HepG2 (cell line): ENCODE data around the gene IFNAR1. TPM values are rescaled to one million over a fixed set of nuclear protein-coding genes. Genes with fewer than 3 reads are reported as not detected.

ENCODE experiments used
- ATAC-seq: fragments of 200-7000 bp; cut with Tn5 transposase; 3 replicates; pipeline ENCODE4 v1.9.1; 2020; ENCODE audit warnings: mild to moderate bottlenecking, moderate library complexity
- BruUV-seq: library from RNA; stranded (reverse); fragments of 400-500 nt; replicated peaks from 2 replicates; lab custom pipeline; 2021; lab: Mats Ljungman, UMichigan
- CTCF ChIA-PET: fragments of 300-600 bp; formaldehyde crosslinking; extraction: SDS; loops from one replicate; lab custom pipeline; 2021; ENCODE audit warnings: low total read pairs, inconsistent platforms, low intra/inter-chr PET ratio; lab: Yijun Ruan, JAX
- POLR2A ChIA-PET: fragments of 350-600 bp; sonication (Branson Sonifier 250); formaldehyde crosslinking; loops from one replicate; lab custom pipeline; 2020; ENCODE audit warnings: antibody characterized with exemption, inconsistent platforms; lab: Yijun Ruan, JAX
- DNase-seq: peaks from one replicate; pipeline ENCODE4 v3.0.0-alpha.2; 2015; ENCODE audit warnings: low spot score
- FAIRE-seq: peaks from 3 replicates; lab custom pipeline; 2011; peaks lifted over from hg19 to GRCh38; lab: Jason Lieb, UNC
- H2AFZ ChIP-seq: one replicate; pipeline ENCODE4 v1.6.1; 2011; ENCODE audit warnings: low read length, inconsistent platforms
- H3K27ac ChIP-seq: fragments of 300-600 bp; 3 replicates; pipeline ENCODE4 v1.8.0; 2011; ENCODE audit warnings: mixed run types, mild to moderate bottlenecking, mixed read lengths, low read length, inconsistent platforms; ENCODE audit not compliant: insufficient read depth; ENCODE audit errors: extremely low read length
- H3K27me3 ChIP-seq, 2 experiments: fragments of 200-600 bp in 1 of 2; 2 replicates in 1 of 2; 3 replicates in 1 of 2; pipeline versions ENCODE4 v1.6.0 to v1.8.0; 2011; ENCODE audit warnings: low read length in 2 of 2, mild to moderate bottlenecking in 2 of 2, moderate library complexity in 2 of 2, inconsistent platforms in 1 of 2; ENCODE audit not compliant: insufficient read depth in 2 of 2, control insufficient read depth in 1 of 2
- H3K36me3 ChIP-seq, 2 experiments: fragments of 200-600 bp in 1 of 2; replicated peaks in 1 of 2; 2 replicates in 1 of 2; 3 replicates in 1 of 2; pipeline versions ENCODE4 v1.5.1 to v1.8.0; 2011; ENCODE audit warnings: low read length in 2 of 2, inconsistent platforms in 1 of 2; ENCODE audit not compliant: insufficient read depth in 2 of 2, control insufficient read depth in 1 of 2
- H3K4me1 ChIP-seq: 2 replicates; pipeline ENCODE4 v1.5.1; 2012; ENCODE audit warnings: low read length, inconsistent platforms; ENCODE audit not compliant: insufficient read depth
- H3K4me2 ChIP-seq: 2 replicates; pipeline ENCODE4 v1.6.0; 2011; ENCODE audit warnings: low read depth, low read length, inconsistent platforms
- H3K4me3 ChIP-seq, 3 experiments: fragments of 200-600 bp in 1 of 3; sonication (generic), shearing (Covaris generic) in 1 of 3; replicated peaks in 1 of 3; 2 replicates each; pipeline ENCODE4 v1.5.1; 2011 to 2016; ENCODE audit warnings: low read length in 3 of 3, inconsistent platforms in 2 of 3, low read depth in 2 of 3, mild to moderate bottlenecking in 2 of 3, control low read depth in 1 of 3, mixed read lengths in 1 of 3; ENCODE audit not compliant: insufficient read depth in 1 of 3
- H3K79me2 ChIP-seq: one replicate; pipeline ENCODE4 v1.6.1; 2011; ENCODE audit warnings: low read length, inconsistent platforms; ENCODE audit not compliant: insufficient read depth
- H3K9ac ChIP-seq: 2 replicates; pipeline ENCODE4 v1.6.0; 2011; ENCODE audit warnings: mild to moderate bottlenecking, low read depth, low read length, inconsistent platforms; ENCODE audit not compliant: insufficient read depth
- H3K9me3 ChIP-seq: 2 replicates; pipeline ENCODE4 v1.5.1; 2012; ENCODE audit warnings: mild to moderate bottlenecking, low read length
- H4K20me1 ChIP-seq: 2 replicates; pipeline ENCODE4 v1.6.0; 2011; ENCODE audit warnings: inconsistent platforms, mild to moderate bottlenecking, low read length, moderate library complexity; ENCODE audit not compliant: insufficient read depth
- KLF12 ChIP-seq: sonication (generic); formaldehyde crosslinking; IDR thresholded peaks from 2 replicates; pipeline ENCODE4 v1.4.0; 2020; ENCODE audit warnings: missing genetic modification reagents, borderline replicate concordance
- NCOR1 ChIP-seq: fragments of 200-600 bp; sonication (generic); IDR thresholded peaks from 2 replicates; pipeline ENCODE4 v1.7.0; 2017; ENCODE audit warnings: antibody characterized with exemption, low read length, borderline replicate concordance
- NR1H2 ChIP-seq: sonication (generic); formaldehyde crosslinking; IDR thresholded peaks from 2 replicates; pipeline ENCODE4 v1.8.1; 2022; ENCODE audit warnings: low read depth, missing genetic modification reagents, borderline replicate concordance
- SRY ChIP-seq: sonication (generic); formaldehyde crosslinking; IDR thresholded peaks from 2 replicates; pipeline ENCODE4 v1.8.0; 2022; ENCODE audit warnings: mild to moderate bottlenecking, missing genetic modification reagents
- ZFP37 ChIP-seq: sonication (generic); formaldehyde crosslinking; IDR thresholded peaks from 2 replicates; pipeline ENCODE4 v1.4.0; 2020; ENCODE audit warnings: missing genetic modification reagents, borderline replicate concordance
- ZNF703 ChIP-seq: sonication (generic); formaldehyde crosslinking; IDR thresholded peaks from 2 replicates; pipeline ENCODE4 v1.5.1; 2020; ENCODE audit warnings: missing genetic modification reagents, mild to moderate bottlenecking, moderate library complexity, borderline replicate concordance
- WGBS: methylation state at CpG from one replicate; pipeline ENCODE4 v1.1.6; 2017; ENCODE audit warnings: low lambda C conversion rate; 5-methylcytosine and 5-hydroxymethylcytosine counted together
- in situ Hi-C: cut with HindIII; loops from 2 replicates; pipeline ENCODE4 v1.10.0; 2017; ENCODE audit warnings: low pct_unique_long_range_greater_than_20kb; ENCODE audit not compliant: extremely low pct_ligation_motif_present
- intact Hi-C: fragments of 100-400 bp; cut with micrococcal nuclease; formaldehyde crosslinking; loops from one replicate; pipeline ENCODE4 v1.10.0; 2022; ENCODE audit not compliant: unreplicated experiment
- polyA plus RNA-seq, 8 experiments: library from polyadenylated mRNA; depleted of rRNA in 3 of 8; stranded (reverse) in 7 of 8; unstranded in 1 of 8; fragments of >200 nt; fragmentation: Illumina TruSeq in 4 of 8; extraction: Trizol in 4 of 8; gene quantifications; 2 replicates each; pipeline versions ENCODE4 v1.2.1 to v1.2.3, GENCODE V29; 2011 to 2016; ENCODE audit warnings: low read depth in 4 of 8, missing spikeins in 1 of 8, mixed read lengths in 1 of 8; ENCODE audit not compliant: insufficient read depth in 1 of 8
- total RNA-seq, 5 experiments: library from RNA; depleted of rRNA; stranded (reverse); fragments of >200 nt; fragmentation: Illumina TruSeq; extraction: Trizol; gene quantifications; 2 replicates each; pipeline ENCODE4 v1.2.3, GENCODE V29; 2016; ENCODE audit warnings: low read depth in 1 of 5
- TF ChIP-seq, protein P1 (sequence below): sonication (generic); formaldehyde crosslinking; IDR thresholded peaks from 2 replicates; pipeline ENCODE4 v1.4.0; 2020; ENCODE audit warnings: mild to moderate bottlenecking, missing genetic modification reagents
- TF ChIP-seq, protein P2 (sequence below), 2 experiments: fragments of 450-650 bp in 1 of 2; sonication (generic) in 1 of 2; formaldehyde crosslinking in 1 of 2; IDR thresholded peaks; 2 replicates each; pipeline versions ENCODE4 v1.6.1 to v1.8.0; 2016 to 2022; ENCODE audit warnings: antibody characterized with exemption in 1 of 2, mild to moderate bottlenecking in 1 of 2, missing genetic modification reagents in 1 of 2
- TF ChIP-seq, protein P3 (sequence below): sonication (generic); formaldehyde crosslinking; IDR thresholded peaks from 2 replicates; pipeline ENCODE4 v1.4.0; 2020; ENCODE audit warnings: missing genetic modification reagents, borderline replicate concordance

IFNAR1 gene
- total and polyA plus RNA-seq, 2 of the 13 experiments (the other 11 are each of a cell fraction or from before 2014, with no cell fraction given): 6.7 to 9.3 TPM

DNA sequence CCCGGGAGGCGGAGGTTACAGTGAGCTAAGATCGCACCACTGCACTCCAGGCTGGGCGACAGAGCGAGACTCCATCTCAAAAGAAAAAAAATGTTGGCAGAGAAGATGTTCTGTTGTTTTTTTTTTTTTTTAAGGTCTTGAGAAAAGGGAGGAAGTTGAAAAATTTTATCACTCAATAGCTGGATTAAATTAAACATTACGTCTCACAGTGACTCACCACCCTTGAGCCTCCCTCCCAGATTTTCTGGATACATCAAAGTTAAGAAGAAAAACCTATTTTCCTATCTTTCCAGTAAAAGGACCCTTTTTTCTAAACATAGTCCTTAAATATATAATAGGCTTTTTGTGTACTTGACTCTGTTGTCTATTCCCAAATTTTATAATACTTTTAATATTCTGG is 35.5 kb downstream of the IFNAR1 start:
- ChIA-PET CTCF (interaction anchor here (2.0 to 3.0 kb wide), 2 partner anchors 85 to 161 kb away, joined by 7 to 22 read pairs; no protein-coding TSS in a partner anchor), POLR2A (interaction anchor here (1.3 kb wide), 1 partner anchor 132 kb away, joined by 3 read pairs; no protein-coding TSS in a partner anchor)
- Histone ChIP-seq H3K9me3 (no peaks in the 10 kb centered on the region), H4K20me1 (no peaks in the 10 kb centered on the region), H3K79me2 (no peaks in the 10 kb centered on the region), H3K27me3 (no peaks in the 10 kb centered on the region), H3K4me1 (peaks cover 38% of the 10 kb centered on the region), H3K4me2 (no peak overlapping the region), H3K27ac (no peak overlapping the region), H3K36me3 (peaks cover 1 to 7% of the 10 kb centered on the region in 2 experiments; a peak in 1 of 5 replicates), H2AFZ (no peak overlapping the region), H3K4me3 (no peak overlapping the region), H3K9ac (no peak overlapping the region)
- no peak for ATAC-seq
- no peak for DNase-seq
- intact Hi-C loops (loop anchor here (5.0 kb wide), 1 partner anchor 42 kb away; the partner anchor contains the start of gene IFNGR2), in situ Hi-C loops (loop anchor here (5.0 kb wide), 1 partner anchor 163 kb away; no protein-coding TSS in a partner anchor)
- 99% methylated on average over 6 of the region's 6 CpGs for WGBS
- BruUV-seq: no TSS peak
- no peak for FAIRE-seq
- TF ChIP-seq, protein P1, sequence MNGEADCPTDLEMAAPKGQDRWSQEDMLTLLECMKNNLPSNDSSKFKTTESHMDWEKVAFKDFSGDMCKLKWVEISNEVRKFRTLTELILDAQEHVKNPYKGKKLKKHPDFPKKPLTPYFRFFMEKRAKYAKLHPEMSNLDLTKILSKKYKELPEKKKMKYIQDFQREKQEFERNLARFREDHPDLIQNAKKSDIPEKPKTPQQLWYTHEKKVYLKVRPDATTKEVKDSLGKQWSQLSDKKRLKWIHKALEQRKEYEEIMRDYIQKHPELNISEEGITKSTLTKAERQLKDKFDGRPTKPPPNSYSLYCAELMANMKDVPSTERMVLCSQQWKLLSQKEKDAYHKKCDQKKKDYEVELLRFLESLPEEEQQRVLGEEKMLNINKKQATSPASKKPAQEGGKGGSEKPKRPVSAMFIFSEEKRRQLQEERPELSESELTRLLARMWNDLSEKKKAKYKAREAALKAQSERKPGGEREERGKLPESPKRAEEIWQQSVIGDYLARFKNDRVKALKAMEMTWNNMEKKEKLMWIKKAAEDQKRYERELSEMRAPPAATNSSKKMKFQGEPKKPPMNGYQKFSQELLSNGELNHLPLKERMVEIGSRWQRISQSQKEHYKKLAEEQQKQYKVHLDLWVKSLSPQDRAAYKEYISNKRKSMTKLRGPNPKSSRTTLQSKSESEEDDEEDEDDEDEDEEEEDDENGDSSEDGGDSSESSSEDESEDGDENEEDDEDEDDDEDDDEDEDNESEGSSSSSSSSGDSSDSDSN (CRISPR knock-in tag): no peak
- TF ChIP-seq NCOR1 (no peak), ZNF703 (CRISPR knock-in tag) (no peak), ZFP37 (no peak), KLF12 (CRISPR knock-in tag) (no peak), NR1H2 (CRISPR knock-in tag) (no peak), SRY (CRISPR knock-in tag) (no peak)
- TF ChIP-seq, protein P2, sequence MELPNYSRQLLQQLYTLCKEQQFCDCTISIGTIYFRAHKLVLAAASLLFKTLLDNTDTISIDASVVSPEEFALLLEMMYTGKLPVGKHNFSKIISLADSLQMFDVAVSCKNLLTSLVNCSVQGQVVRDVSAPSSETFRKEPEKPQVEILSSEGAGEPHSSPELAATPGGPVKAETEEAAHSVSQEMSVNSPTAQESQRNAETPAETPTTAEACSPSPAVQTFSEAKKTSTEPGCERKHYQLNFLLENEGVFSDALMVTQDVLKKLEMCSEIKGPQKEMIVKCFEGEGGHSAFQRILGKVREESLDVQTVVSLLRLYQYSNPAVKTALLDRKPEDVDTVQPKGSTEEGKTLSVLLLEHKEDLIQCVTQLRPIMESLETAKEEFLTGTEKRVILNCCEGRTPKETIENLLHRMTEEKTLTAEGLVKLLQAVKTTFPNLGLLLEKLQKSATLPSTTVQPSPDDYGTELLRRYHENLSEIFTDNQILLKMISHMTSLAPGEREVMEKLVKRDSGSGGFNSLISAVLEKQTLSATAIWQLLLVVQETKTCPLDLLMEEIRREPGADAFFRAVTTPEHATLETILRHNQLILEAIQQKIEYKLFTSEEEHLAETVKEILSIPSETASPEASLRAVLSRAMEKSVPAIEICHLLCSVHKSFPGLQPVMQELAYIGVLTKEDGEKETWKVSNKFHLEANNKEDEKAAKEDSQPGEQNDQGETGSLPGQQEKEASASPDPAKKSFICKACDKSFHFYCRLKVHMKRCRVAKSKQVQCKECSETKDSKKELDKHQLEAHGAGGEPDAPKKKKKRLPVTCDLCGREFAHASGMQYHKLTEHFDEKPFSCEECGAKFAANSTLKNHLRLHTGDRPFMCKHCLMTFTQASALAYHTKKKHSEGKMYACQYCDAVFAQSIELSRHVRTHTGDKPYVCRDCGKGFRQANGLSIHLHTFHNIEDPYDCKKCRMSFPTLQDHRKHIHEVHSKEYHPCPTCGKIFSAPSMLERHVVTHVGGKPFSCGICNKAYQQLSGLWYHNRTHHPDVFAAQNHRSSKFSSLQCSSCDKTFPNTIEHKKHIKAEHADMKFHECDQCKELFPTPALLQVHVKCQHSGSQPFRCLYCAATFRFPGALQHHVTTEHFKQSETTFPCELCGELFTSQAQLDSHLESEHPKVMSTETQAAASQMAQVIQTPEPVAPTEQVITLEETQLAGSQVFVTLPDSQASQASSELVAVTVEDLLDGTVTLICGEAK (IDR thresholded peaks at IDR 0.05): no peak
- TF ChIP-seq, protein P2 (CRISPR knock-in tag; IDR thresholded peaks at IDR 0.05): no peak
- TF ChIP-seq, protein P3, sequence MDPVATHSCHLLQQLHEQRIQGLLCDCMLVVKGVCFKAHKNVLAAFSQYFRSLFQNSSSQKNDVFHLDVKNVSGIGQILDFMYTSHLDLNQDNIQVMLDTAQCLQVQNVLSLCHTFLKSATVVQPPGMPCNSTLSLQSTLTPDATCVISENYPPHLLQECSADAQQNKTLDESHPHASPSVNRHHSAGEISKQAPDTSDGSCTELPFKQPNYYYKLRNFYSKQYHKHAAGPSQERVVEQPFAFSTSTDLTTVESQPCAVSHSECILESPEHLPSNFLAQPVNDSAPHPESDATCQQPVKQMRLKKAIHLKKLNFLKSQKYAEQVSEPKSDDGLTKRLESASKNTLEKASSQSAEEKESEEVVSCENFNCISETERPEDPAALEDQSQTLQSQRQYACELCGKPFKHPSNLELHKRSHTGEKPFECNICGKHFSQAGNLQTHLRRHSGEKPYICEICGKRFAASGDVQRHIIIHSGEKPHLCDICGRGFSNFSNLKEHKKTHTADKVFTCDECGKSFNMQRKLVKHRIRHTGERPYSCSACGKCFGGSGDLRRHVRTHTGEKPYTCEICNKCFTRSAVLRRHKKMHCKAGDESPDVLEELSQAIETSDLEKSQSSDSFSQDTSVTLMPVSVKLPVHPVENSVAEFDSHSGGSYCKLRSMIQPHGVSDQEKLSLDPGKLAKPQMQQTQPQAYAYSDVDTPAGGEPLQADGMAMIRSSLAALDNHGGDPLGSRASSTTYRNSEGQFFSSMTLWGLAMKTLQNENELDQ (CRISPR knock-in tag): no peak
